Measurements from ENCODE around the gene SPRY4.
A peak's percentile ranks its signal among the peaks of the same experiment; 100 is the strongest.
"Not testable (repeated sequence)": the region's sequence is repeated elsewhere in the genome, so short reads cannot be mapped to it uniquely, and the experiment has no call there.

SPRY4 gene

GRCh38 chr5:142342128-142342981 is 17.5 kb upstream of the SPRY4 start:
- FAIRE-seq (no peak), DNase-seq (ENCODE audit: insufficient read length, low spot score) (no peak)

DNA sequence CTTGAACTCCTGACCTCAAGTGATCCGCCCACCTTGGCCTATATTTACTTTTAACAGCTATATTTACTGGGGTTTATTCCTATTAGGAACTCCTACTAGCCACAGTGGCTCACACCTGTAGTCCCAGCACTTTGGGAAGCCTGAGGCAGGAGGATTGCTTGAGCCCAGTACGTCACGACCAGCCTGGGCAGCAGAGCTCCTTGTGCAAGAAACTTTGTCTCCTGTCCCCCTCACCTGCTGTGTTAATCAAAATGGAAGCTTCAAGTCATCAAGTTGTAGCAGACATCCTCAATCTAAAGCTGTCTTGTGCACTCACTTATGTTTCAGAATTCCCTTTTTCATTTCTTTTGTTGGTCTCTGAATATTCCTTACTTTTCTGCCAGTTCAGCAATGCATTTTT is 15.0 kb upstream of the SPRY4 start:
- no peak for FAIRE-seq
- DNase-seq (ENCODE audit: insufficient read length, low spot score), result no peak
- TF ChIP-seq POLR2AphosphoS5 (IDR thresholded peaks at IDR 0.05; ENCODE audit: low read depth, low read length) (no peak), TAF1 (IDR thresholded peaks at IDR 0.05; ENCODE audit: low read depth, low read length) (no peak), PAX5 (IDR thresholded peaks at IDR 0.05; ENCODE audit: insufficient read depth, low read length, severe bottlenecking) (no peak), SPI1 (IDR thresholded peaks at IDR 0.05; ENCODE audit: low read depth, low read length) (no peak)

More at GRCh38 chr5:142342128-142342981, 17.5 kb upstream of the SPRY4 start:
- no peak for TF ChIP-seq PAX5 (IDR thresholded peaks at IDR 0.05; ENCODE audit: insufficient read depth, low read length, severe bottlenecking)
- TF ChIP-seq POLR2AphosphoS5 (IDR thresholded peaks at IDR 0.05; ENCODE audit: low read depth, low read length), result no peak
- no peak for TF ChIP-seq POU2F2 (IDR thresholded peaks at IDR 0.05; ENCODE audit: low read depth, low read length)

DNA sequence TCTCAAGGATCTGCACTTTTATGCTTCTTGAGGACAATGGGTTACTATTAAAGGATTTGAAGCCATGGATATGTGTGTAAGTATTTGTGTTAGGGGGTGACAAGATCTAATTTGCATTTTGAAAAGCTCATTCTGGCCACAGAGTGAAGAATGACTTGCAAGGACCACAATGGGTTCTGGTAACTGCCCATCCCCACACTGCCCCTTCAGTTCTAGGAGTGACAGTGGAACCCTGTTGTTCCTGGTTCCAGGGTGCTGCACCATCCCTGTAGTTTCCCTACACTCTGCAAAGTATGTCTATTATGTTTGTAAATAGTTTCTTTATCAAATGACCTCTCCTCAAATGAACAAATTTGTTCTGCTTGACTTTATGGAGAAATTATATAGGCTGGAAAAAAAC is 9.7 kb upstream of the SPRY4 start:
- TF ChIP-seq TAF1 (IDR thresholded peaks at IDR 0.05; ENCODE audit: low read depth, low read length) (no peak), PAX5 (IDR thresholded peaks at IDR 0.05; ENCODE audit: insufficient read depth, low read length, severe bottlenecking) (no peak), POLR2AphosphoS5 (IDR thresholded peaks at IDR 0.05; ENCODE audit: low read depth, low read length) (no peak), POLR2A (IDR thresholded peaks at IDR 0.05; ENCODE audit: low read depth, low read length) (no peak), SPI1 (IDR thresholded peaks at IDR 0.05; ENCODE audit: low read depth, low read length) (no peak), POU2F2 (IDR thresholded peaks at IDR 0.05; ENCODE audit: low read depth, low read length) (no peak)
- FAIRE-seq (no peak), DNase-seq (ENCODE audit: insufficient read length, low spot score) (no peak)

GRCh38 chr5:142333749-142334148 is 8.9 kb upstream of the SPRY4 start:
- not testable (repeated sequence) for DNase-seq (ENCODE audit: insufficient read length, low spot score); FAIRE-seq

- TF ChIP-seq PAX5 (IDR thresholded peaks at IDR 0.05; ENCODE audit: insufficient read depth, low read length, severe bottlenecking) (no peak), POU2F2 (IDR thresholded peaks at IDR 0.05; ENCODE audit: low read depth, low read length) (no peak), POLR2A (IDR thresholded peaks at IDR 0.05; ENCODE audit: low read depth, low read length) (no peak), POLR2AphosphoS5 (IDR thresholded peaks at IDR 0.05; ENCODE audit: low read depth, low read length) (no peak), SPI1 (IDR thresholded peaks at IDR 0.05; ENCODE audit: low read depth, low read length) (no peak), TAF1 (IDR thresholded peaks at IDR 0.05; ENCODE audit: low read depth, low read length) (no peak)
- DNase-seq (ENCODE audit: insufficient read length, low spot score) (no peak), FAIRE-seq (no peak)
These were observed 5.6 kb upstream of the SPRY4 start for GRCh38 chr5:142330444-142330843.

GRCh38 chr5:142330026-142330425 is 5.2 kb upstream of the SPRY4 start:
- no peak for DNase-seq (ENCODE audit: insufficient read length, low spot score)
- no peak for FAIRE-seq
- TF ChIP-seq POLR2AphosphoS5 (IDR thresholded peaks at IDR 0.05; ENCODE audit: low read depth, low read length) (no peak), POU2F2 (IDR thresholded peaks at IDR 0.05; ENCODE audit: low read depth, low read length) (no peak), SPI1 (IDR thresholded peaks at IDR 0.05; ENCODE audit: low read depth, low read length) (no peak)

- TF ChIP-seq PAX5 (IDR thresholded peaks at IDR 0.05; ENCODE audit: insufficient read depth, low read length, severe bottlenecking) (no peak), TAF1 (IDR thresholded peaks at IDR 0.05; ENCODE audit: low read depth, low read length) (no peak), POU2F2 (IDR thresholded peaks at IDR 0.05; ENCODE audit: low read depth, low read length) (no peak), SPI1 (IDR thresholded peaks at IDR 0.05; ENCODE audit: low read depth, low read length) (no peak), POLR2AphosphoS5 (IDR thresholded peaks at IDR 0.05; ENCODE audit: low read depth, low read length) (no peak), POLR2A (IDR thresholded peaks at IDR 0.05; ENCODE audit: low read depth, low read length) (no peak)
- DNase-seq (ENCODE audit: insufficient read length, low spot score) (no peak), FAIRE-seq (peak; percentile 5)
These were observed 2.5 kb upstream of the SPRY4 start for GRCh38 chr5:142327111-142327842.

GRCh38 chr5:142326480-142326938 is 1.7 kb upstream of the SPRY4 start:
- no peak for DNase-seq (ENCODE audit: insufficient read length, low spot score)
- no peak for FAIRE-seq
- TF ChIP-seq POU2F2 (IDR thresholded peaks at IDR 0.05; ENCODE audit: low read depth, low read length), result no peak
- no peak for TF ChIP-seq POLR2AphosphoS5 (IDR thresholded peaks at IDR 0.05; ENCODE audit: low read depth, low read length)
- TF ChIP-seq TAF1 (IDR thresholded peaks at IDR 0.05; ENCODE audit: low read depth, low read length), result no peak
- no peak for TF ChIP-seq POLR2A (IDR thresholded peaks at IDR 0.05; ENCODE audit: low read depth, low read length)
- TF ChIP-seq PAX5 (IDR thresholded peaks at IDR 0.05; ENCODE audit: insufficient read depth, low read length, severe bottlenecking), result no peak
- TF ChIP-seq SPI1 (IDR thresholded peaks at IDR 0.05; ENCODE audit: low read depth, low read length), result no peak

DNA sequence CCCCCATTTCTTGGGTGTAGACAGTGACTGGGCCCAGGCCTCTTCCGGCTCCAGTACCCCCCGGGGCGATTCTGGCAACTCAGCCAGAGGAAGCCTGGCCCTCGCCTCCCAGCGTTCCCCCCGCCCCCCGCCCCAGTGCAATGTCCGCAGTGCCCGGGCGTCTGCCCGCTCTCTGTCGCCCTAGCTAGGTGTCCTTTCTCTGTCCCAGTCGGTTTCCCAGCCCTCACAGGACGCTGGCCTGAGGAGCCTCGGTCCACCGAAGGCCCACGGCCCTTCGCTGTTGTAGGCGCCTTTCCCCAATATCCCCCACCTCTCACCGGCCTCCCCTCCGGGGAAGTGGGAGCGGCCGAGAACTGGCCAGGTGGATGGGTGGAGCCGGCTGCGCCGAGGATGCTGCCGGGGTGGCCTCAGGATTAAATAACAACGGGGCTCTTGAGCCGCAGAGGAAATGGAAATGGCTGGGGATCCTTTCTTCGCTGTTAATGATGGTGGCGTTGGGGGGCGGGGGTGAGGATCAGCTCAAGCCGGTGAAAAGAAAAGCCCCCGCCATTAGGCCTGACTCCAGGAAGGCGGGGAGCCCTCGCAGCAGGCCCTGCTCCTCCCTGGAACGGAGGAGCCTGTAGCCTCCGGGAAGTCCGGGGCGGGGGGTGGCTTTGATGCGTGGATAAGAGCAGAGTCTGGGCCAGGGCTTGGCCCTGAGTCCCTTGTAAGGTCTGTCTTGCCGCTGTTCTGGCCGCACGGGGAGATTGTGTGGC is 1.1 kb upstream of the SPRY4 start:
- FAIRE-seq (no peak), DNase-seq (ENCODE audit: insufficient read length, low spot score) (peak; percentile 28)

More for the DNA sequence above, 1.1 kb upstream of the SPRY4 start:
- TF ChIP-seq POU2F2 (IDR thresholded peaks at IDR 0.05; ENCODE audit: low read depth, low read length) (no peak), POLR2AphosphoS5 (IDR thresholded peaks at IDR 0.05; ENCODE audit: low read depth, low read length) (no peak), TAF1 (IDR thresholded peaks at IDR 0.05; ENCODE audit: low read depth, low read length) (no peak), POLR2A (IDR thresholded peaks at IDR 0.05; ENCODE audit: low read depth, low read length) (no peak), SPI1 (IDR thresholded peaks at IDR 0.05; ENCODE audit: low read depth, low read length) (no peak), PAX5 (IDR thresholded peaks at IDR 0.05; ENCODE audit: insufficient read depth, low read length, severe bottlenecking) (no peak)

Measured in GM12891 (cell line).